ENCODE data around the gene CRYAB.

CRYAB gene

DNA sequence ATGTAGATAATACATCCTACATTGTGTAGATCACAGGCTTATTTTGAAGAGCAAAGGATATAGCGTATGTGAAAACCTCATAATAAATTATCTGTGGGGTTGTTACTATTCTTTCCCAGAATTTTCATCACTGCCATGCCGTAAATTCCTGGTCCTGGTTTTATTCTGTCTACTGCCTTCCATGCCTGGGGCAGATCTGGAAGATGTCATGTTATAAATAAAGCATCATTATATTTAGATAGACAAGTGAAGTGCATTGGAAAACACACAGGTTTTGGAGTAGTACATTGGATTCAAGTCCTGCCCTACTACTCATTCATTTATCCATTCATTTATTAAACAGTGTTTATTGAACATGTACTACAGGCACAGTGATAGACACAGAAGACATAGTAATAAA is 9.3 kb upstream of the CRYAB start:
- Histone ChIP-seq H3K4me3 (ENCODE audit: low read length, poor library complexity, severe bottlenecking) (no peak overlapping the region), H4K20me1 (ENCODE audit: insufficient read depth, low read length, poor library complexity, severe bottlenecking) (no peaks in the 10 kb centered on the region), H3K27me3 (ENCODE audit: insufficient read depth, low read length, poor library complexity, severe bottlenecking) (no peaks in the 10 kb centered on the region), H3K9me3 (ENCODE audit: insufficient read depth, low read depth, low read length) (no peaks in the 10 kb centered on the region), H3K36me3 (ENCODE audit: insufficient read depth, low read length) (no peaks in the 10 kb centered on the region), H3K9me2 (replicated peaks; ENCODE audit: low read depth, low read length) (no peaks in the 10 kb centered on the region), H3K4me1 (ENCODE audit: insufficient read depth, low read length, poor library complexity, severe bottlenecking) (peaks cover 2% of the 10 kb centered on the region), H3K4me2 (ENCODE audit: low read depth, low read length, poor library complexity, severe bottlenecking) (no peak overlapping the region), H3K9ac (ENCODE audit: low read depth, low read length, poor library complexity, severe bottlenecking) (no peak overlapping the region), H2AFZ (ENCODE audit: low read length) (no peak overlapping the region), H3K79me2 (ENCODE audit: insufficient read depth, low read length) (no peaks in the 10 kb centered on the region), H3F3A (ENCODE audit: low read depth) (no peaks in the 10 kb centered on the region)
- no peak for TF ChIP-seq EZH2phosphoT487 (IDR thresholded peaks at IDR 0.05; ENCODE audit: borderline replicate concordance)
- TF ChIP-seq, protein P1, sequence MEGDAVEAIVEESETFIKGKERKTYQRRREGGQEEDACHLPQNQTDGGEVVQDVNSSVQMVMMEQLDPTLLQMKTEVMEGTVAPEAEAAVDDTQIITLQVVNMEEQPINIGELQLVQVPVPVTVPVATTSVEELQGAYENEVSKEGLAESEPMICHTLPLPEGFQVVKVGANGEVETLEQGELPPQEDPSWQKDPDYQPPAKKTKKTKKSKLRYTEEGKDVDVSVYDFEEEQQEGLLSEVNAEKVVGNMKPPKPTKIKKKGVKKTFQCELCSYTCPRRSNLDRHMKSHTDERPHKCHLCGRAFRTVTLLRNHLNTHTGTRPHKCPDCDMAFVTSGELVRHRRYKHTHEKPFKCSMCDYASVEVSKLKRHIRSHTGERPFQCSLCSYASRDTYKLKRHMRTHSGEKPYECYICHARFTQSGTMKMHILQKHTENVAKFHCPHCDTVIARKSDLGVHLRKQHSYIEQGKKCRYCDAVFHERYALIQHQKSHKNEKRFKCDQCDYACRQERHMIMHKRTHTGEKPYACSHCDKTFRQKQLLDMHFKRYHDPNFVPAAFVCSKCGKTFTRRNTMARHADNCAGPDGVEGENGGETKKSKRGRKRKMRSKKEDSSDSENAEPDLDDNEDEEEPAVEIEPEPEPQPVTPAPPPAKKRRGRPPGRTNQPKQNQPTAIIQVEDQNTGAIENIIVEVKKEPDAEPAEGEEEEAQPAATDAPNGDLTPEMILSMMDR (conservative IDR thresholded peaks at IDR 0.05; ENCODE audit: low read length): no peak

DNA sequence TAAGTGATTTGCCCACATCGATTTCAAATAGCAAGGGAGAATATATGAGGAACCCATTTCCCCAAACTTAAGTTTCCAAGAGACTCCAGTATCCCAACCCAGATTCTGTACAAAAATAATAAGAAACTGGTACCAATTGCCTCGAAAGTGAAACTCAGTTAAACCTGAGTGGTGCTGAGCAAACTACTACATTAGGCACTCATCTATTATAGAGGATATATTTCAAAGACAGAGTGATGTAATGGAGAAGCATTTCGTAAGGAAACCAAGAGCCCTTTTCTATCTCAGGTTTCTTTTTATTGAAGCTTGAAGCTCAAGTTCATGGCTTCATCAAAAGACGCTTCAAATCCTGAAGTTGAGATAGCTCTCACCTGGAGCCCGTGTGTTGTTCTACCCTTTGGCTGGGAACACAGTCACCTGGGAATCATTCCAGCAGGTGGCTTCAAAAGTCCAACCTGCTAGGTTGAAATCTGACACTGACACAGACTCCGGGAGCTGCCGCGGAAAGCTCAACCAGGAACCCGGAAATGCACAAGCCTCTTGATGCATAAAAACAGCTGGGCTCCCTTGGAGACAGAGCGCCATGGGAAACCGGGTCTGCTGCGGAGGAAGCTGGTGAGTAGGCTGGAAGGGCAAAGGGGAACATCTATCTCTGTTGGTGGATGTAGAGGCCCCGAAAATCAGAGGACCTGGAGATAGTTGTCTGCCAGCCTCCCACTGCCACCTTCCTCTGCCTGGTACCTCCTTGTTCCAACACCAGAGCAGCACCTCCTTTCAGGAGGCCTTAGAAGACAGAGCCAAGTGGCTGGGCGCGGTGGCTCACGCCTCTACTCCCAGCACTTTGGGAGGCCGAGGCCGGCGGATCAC is 7.1 kb upstream of the CRYAB start, which contains the start of gene C11orf52:
TSS of gene C11orf52 (plus strand) at position 524 of the 867 bp plus-strand sequence. CDS start at position 584, 60 bp downstream.
- no peaks in the 10 kb centered on the region for H3K9me2 ChIP-seq (replicated peaks; ENCODE audit: low read depth, low read length)
- H3K4me1 ChIP-seq (ENCODE audit: insufficient read depth, low read length, poor library complexity, severe bottlenecking): no peaks in the 10 kb centered on the region
- H3K4me2 ChIP-seq (ENCODE audit: low read depth, low read length, poor library complexity, severe bottlenecking): no peak within 1 kb of the TSS
- H3K79me2 ChIP-seq (ENCODE audit: insufficient read depth, low read length): no peaks in the 10 kb centered on the region
- H3K4me3 ChIP-seq (ENCODE audit: low read length, poor library complexity, severe bottlenecking): no peak within 1 kb of the TSS
- H3K9me3 ChIP-seq (ENCODE audit: insufficient read depth, low read depth, low read length): no peaks in the 10 kb centered on the region
- H3F3A ChIP-seq (ENCODE audit: low read depth): no peaks in the 10 kb centered on the region
- H3K27me3 ChIP-seq (ENCODE audit: insufficient read depth, low read length, poor library complexity, severe bottlenecking): no peaks in the 10 kb centered on the region
- no peaks in the 10 kb centered on the region for H4K20me1 ChIP-seq (ENCODE audit: insufficient read depth, low read length, poor library complexity, severe bottlenecking)
- no peak for TF ChIP-seq EZH2phosphoT487 (IDR thresholded peaks at IDR 0.05; ENCODE audit: borderline replicate concordance)
- TF ChIP-seq, protein P1 (conservative IDR thresholded peaks at IDR 0.05; ENCODE audit: low read length): no peak
- no peak within 1 kb of the TSS for H3K9ac ChIP-seq (ENCODE audit: low read depth, low read length, poor library complexity, severe bottlenecking)
- H2AFZ ChIP-seq (ENCODE audit: low read length): no peak within 1 kb of the TSS
- no peaks in the 10 kb centered on the region for H3K36me3 ChIP-seq (ENCODE audit: insufficient read depth, low read length)

DNA sequence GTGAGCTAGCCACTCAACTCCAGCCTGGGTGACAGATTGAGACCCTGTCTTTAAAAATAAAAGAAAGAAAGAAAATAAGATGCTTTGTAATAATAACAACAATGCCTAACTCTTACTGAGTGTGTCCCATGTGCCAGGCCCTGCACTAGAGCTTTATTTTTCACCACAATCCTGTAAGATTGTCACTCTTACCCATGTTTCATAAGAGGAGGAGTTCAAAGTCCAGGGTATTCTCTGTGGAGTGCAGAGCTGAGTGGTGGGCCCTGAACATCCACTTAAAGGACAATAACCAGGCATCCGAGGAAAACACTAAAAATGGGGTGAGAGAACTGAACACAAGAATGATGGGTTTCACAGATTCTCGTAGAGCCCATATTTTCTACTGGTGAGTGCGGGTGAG is 6.2 kb upstream of the CRYAB start:
- no peak overlapping the region for H3K4me2 ChIP-seq (ENCODE audit: low read depth, low read length, poor library complexity, severe bottlenecking)
- H3K9ac ChIP-seq (ENCODE audit: low read depth, low read length, poor library complexity, severe bottlenecking): no peak overlapping the region
- H3K36me3 ChIP-seq (ENCODE audit: insufficient read depth, low read length): no peaks in the 10 kb centered on the region

More for the DNA sequence above, 6.2 kb upstream of the CRYAB start:
- Histone ChIP-seq H2AFZ (ENCODE audit: low read length) (no peak overlapping the region), H3K4me1 (ENCODE audit: insufficient read depth, low read length, poor library complexity, severe bottlenecking) (no peaks in the 10 kb centered on the region), H3K4me3 (ENCODE audit: low read length, poor library complexity, severe bottlenecking) (no peak overlapping the region), H3K9me3 (ENCODE audit: insufficient read depth, low read depth, low read length) (no peaks in the 10 kb centered on the region), H3K27me3 (ENCODE audit: insufficient read depth, low read length, poor library complexity, severe bottlenecking) (no peaks in the 10 kb centered on the region), H3F3A (ENCODE audit: low read depth) (no peaks in the 10 kb centered on the region), H4K20me1 (ENCODE audit: insufficient read depth, low read length, poor library complexity, severe bottlenecking) (no peaks in the 10 kb centered on the region), H3K79me2 (ENCODE audit: insufficient read depth, low read length) (no peaks in the 10 kb centered on the region), H3K9me2 (replicated peaks; ENCODE audit: low read depth, low read length) (no peaks in the 10 kb centered on the region)
- no peak for TF ChIP-seq EZH2phosphoT487 (IDR thresholded peaks at IDR 0.05; ENCODE audit: borderline replicate concordance)
- TF ChIP-seq, protein P1 (conservative IDR thresholded peaks at IDR 0.05; ENCODE audit: low read length): no peak
